Nephron (organoid): Measurements from ENCODE around the gene MTERF2.

Experiments used
- H3K27ac Mint-ChIP-seq, 3 experiments: 2 replicates each; pipeline ENCODE4 v1.8.0; 2020; ENCODE audit warnings: mixed read lengths in 3 of 3, mild to moderate bottlenecking in 2 of 3, moderate library complexity in 1 of 3
- H3K27me3 Mint-ChIP-seq: 2 replicates; pipeline ENCODE4 v1.8.0; 2021; ENCODE audit warnings: low read depth, mild to moderate bottlenecking, moderate library complexity, mixed read lengths
- H3K36me3 Mint-ChIP-seq: 2 replicates; pipeline ENCODE4 v1.8.0; 2020; ENCODE audit warnings: low read depth, mixed read lengths
- H3K4me1 Mint-ChIP-seq: 2 replicates; pipeline ENCODE4 v1.8.0; 2020; ENCODE audit warnings: mixed read lengths
- H3K4me3 Mint-ChIP-seq, 3 experiments: 2 replicates each; pipeline ENCODE4 v1.8.0; 2020; ENCODE audit warnings: mild to moderate bottlenecking in 3 of 3, mixed read lengths in 3 of 3, moderate library complexity in 2 of 3
- H3K9me3 Mint-ChIP-seq: 2 replicates; pipeline ENCODE4 v1.8.0; 2020; ENCODE audit warnings: mixed read lengths
- TF ChIP-seq, protein P1 (sequence below), 3 experiments: fragments of 200-600 bp; sonication (generic); IDR thresholded peaks; one replicate each; pipeline ENCODE4 v1.5.0; 2021; ENCODE audit warnings: antibody characterized with exemption in 3 of 3; ENCODE audit not compliant: unreplicated experiment in 3 of 3

MTERF2 gene

DNA sequence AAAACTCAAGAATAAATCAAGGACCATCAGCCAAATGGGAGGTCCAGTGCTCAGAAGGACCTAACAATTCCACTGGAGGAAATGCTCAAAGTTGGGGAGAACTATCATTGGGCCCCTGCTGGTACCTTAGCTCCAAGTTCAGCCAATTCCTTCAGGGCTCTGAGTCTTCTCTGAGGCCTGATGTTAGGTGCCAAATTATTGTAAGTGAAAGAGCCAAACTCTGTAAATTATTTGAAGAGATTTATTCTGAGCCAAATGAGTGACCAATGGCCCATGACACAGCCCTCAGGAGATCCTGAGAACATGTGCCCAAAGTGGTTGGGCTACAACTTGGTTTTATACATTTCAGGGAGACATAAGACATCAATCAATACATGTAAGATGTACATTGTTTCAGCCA is 39.5 kb downstream of the MTERF2 start:
- peaks cover 28% of the 10 kb centered on the region for H3K9me3 Mint-ChIP-seq

DNA sequence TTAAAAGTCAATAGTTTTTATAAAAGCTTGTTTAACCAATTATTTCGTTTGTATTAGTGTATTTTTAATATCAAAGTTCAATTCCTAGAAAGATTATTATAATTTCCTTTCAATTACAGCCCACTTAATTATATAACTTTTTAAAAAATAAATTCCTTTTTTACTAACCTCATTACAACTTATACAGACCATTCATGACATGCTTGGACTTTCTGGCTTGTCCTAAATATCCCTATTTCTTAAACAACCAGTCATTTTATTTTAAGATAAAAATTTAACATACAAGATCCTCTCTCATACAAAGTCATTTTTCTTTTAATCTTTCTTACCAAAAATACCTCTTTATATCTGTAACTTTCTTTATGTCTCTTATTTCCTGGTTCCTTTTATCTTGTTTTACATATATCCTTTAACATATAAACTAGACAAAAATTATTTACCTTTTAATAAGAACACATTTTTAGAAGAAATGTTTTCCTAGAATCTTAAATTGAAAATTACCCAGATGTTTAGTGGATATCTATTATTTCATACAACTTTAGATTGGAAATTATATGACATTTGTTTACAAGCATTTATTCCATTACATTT is 41.6 kb downstream of the MTERF2 start:
- TF ChIP-seq, protein P1, sequence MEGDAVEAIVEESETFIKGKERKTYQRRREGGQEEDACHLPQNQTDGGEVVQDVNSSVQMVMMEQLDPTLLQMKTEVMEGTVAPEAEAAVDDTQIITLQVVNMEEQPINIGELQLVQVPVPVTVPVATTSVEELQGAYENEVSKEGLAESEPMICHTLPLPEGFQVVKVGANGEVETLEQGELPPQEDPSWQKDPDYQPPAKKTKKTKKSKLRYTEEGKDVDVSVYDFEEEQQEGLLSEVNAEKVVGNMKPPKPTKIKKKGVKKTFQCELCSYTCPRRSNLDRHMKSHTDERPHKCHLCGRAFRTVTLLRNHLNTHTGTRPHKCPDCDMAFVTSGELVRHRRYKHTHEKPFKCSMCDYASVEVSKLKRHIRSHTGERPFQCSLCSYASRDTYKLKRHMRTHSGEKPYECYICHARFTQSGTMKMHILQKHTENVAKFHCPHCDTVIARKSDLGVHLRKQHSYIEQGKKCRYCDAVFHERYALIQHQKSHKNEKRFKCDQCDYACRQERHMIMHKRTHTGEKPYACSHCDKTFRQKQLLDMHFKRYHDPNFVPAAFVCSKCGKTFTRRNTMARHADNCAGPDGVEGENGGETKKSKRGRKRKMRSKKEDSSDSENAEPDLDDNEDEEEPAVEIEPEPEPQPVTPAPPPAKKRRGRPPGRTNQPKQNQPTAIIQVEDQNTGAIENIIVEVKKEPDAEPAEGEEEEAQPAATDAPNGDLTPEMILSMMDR (IDR thresholded peaks at IDR 0.05; ENCODE audit: unreplicated experiment in 3 of 3): no peak
- H3K4me1 Mint-ChIP-seq: no peaks in the 10 kb centered on the region
- H3K9me3 Mint-ChIP-seq: peaks cover 28% of the 10 kb centered on the region
- H3K27ac Mint-ChIP-seq: no peak overlapping the region
- no peaks in the 10 kb centered on the region for H3K27me3 Mint-ChIP-seq
- H3K36me3 Mint-ChIP-seq: no peaks in the 10 kb centered on the region
- H3K4me3 Mint-ChIP-seq: no peak overlapping the region

More for the DNA sequence above, 39.5 kb downstream of the MTERF2 start:
- Mint-ChIP-seq H3K27ac (peak overlapping the region in 2 of 3 experiments; percentile 68 to 69), H3K27me3 (no peaks in the 10 kb centered on the region), H3K36me3 (no peaks in the 10 kb centered on the region), H3K4me1 (no peaks in the 10 kb centered on the region), H3K4me3 (no peak overlapping the region)
- TF ChIP-seq, protein P1 (IDR thresholded peaks at IDR 0.05; ENCODE audit: unreplicated experiment in 3 of 3): no peak

DNA sequence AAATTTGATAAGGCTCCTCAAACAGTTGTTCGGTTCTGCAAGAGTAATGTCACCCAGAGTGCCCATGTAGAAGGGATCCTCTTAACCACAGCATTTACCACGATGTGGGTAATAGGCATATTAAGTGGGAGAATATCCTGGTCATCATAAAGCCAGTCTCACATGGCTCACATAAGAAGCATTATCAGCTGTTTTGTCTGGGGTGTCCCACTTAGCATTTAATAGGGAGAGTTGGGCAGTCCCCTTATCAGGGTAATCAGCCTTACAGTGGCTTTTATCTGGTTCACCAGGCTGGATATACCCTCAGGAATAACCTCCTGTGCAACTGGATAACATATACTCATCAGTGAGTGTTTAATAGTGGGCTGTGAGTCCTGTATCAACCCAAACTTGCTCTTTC is 44.2 kb downstream of the MTERF2 start:
- peaks cover 18% of the 10 kb centered on the region for H3K9me3 Mint-ChIP-seq
- TF ChIP-seq, protein P1 (IDR thresholded peaks at IDR 0.05; ENCODE audit: unreplicated experiment in 3 of 3): no peak
- no peaks in the 10 kb centered on the region for H3K36me3 Mint-ChIP-seq
- H3K27me3 Mint-ChIP-seq: peaks cover 3% of the 10 kb centered on the region
- H3K27ac Mint-ChIP-seq: no peak overlapping the region
- H3K4me3 Mint-ChIP-seq: no peak overlapping the region
- no peaks in the 10 kb centered on the region for H3K4me1 Mint-ChIP-seq

DNA sequence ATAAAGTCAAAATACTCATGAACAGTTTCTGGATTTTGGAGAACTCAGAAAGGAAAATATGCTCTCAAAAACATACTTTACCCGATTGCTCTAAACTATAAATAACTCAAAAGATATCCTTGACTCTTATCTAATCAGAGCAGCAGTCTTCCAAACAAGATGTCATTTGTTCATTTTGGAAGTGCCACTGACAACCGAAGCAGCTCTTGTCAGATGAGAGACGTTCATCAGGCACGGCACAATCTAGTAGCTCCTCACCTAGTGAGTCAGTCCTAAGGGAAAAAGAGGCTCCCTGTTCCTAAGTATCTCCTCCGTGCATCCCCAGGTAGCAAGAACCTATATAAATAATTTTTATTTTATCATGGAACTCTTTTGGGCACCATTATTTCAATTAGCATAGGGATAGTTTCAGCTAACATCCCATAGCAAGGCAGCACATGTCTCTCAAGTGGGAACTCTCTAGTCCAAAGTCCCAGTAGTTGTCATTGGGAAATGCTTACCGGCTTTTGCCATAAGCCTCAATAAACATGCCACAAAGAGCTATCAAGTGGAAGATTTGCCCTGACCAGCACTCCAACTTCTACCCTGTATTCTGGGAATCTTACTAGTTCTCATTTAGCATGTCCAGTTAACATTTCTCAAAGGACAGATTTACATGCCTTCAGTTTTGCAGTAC is 45.3 kb downstream of the MTERF2 start:
- H3K4me1 Mint-ChIP-seq: no peaks in the 10 kb centered on the region

DNA sequence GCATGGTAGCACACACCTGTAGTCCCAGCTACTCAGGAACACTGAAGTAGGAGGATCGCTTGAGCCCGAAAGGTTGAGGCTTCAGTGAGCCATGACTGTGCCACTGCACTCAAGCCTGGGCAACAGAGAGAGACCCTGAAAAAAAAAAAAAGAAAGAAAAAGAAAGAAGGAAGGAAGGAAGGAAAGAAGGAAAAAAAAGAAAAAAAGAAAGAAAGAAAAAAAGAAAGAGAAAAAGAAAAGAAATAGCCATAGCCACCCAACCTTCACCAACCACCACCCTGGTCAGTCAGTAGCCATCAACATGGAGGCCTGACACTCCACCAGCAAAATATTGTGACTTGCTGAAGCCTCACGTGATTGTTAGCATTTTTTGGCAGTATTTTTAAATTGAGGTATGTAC is 52.7 kb downstream of the MTERF2 start:
- Mint-ChIP-seq H3K27ac (no peak overlapping the region), H3K4me3 (no peak overlapping the region), H3K27me3 (peaks cover 5% of the 10 kb centered on the region), H3K9me3 (no peaks in the 10 kb centered on the region), H3K36me3 (no peaks in the 10 kb centered on the region), H3K4me1 (no peaks in the 10 kb centered on the region)
- TF ChIP-seq, protein P1 (IDR thresholded peaks at IDR 0.05; ENCODE audit: unreplicated experiment in 3 of 3): no peak

More for the DNA sequence above, 45.3 kb downstream of the MTERF2 start:
- TF ChIP-seq, protein P1 (IDR thresholded peaks at IDR 0.05; ENCODE audit: unreplicated experiment in 3 of 3): no peak
- H3K27me3 Mint-ChIP-seq: peaks cover 5% of the 10 kb centered on the region
- H3K36me3 Mint-ChIP-seq: no peaks in the 10 kb centered on the region
- no peak overlapping the region for H3K4me3 Mint-ChIP-seq
- peaks cover 10% of the 10 kb centered on the region for H3K9me3 Mint-ChIP-seq
- H3K27ac Mint-ChIP-seq: no peak overlapping the region
